Hematopoietic multipotent progenitor cell (in vitro differentiated cells): ENCODE measurements around the gene TASOR2. TPM values are rescaled to one million over a fixed set of nuclear protein-coding genes. Genes with fewer than 3 reads are reported as not detected.

Experiments
- total RNA-seq: library from RNA; depleted of rRNA; stranded (reverse); fragments of >200 nt; gene quantifications from one replicate; pipeline ENCODE4 v1.2.3, GENCODE V29; 2012

TASOR2 gene
- total RNA-seq, 1 donor = 24.2 TPM

Other genes with a start within 250 kb of the TASOR2 start
- gene CALML5, start 185.3 kb upstream of the TASOR2 start, total RNA-seq = not detected
- not detected for gene CALML3, start 159.9 kb upstream of the TASOR2 start, total RNA-seq
- gene ASB13, start 18.2 kb upstream of the TASOR2 start, total RNA-seq = 38.5 TPM
- gene GDI2, start 128.6 kb downstream of the TASOR2 start, total RNA-seq = 271 TPM
- gene ANKRD16, start 205.1 kb downstream of the TASOR2 start, total RNA-seq = 12.4 TPM
- gene FBH1, start 205.4 kb downstream of the TASOR2 start, total RNA-seq = 80.0 TPM